Prostate gland (tissue), 2 donors: ENCODE results near the gene UROS.
A peak's percentile ranks its signal among the peaks of the same experiment; 100 is the strongest.

Experiments
- CTCF ChIP-seq, 4 experiments: fragments of 200-600 bp in 2 of 4; fragments of 450-650 bp in 2 of 4; sonication (generic) in 2 of 4; IDR thresholded peaks; 1 replicate in 3 of 4; 2 replicates in 1 of 4; pipeline ENCODE4 v1.5.1; 2016 to 2019; ENCODE audit warnings: antibody characterized with exemption in 4 of 4, mild to moderate bottlenecking in 2 of 4, moderate library complexity in 2 of 4
- POLR2AphosphoS5 ChIP-seq: sonication (generic); formaldehyde crosslinking; IDR thresholded peaks from one replicate; pipeline ENCODE4 v1.6.1; 2017; ENCODE audit warnings: antibody characterized with exemption

GRCh38 chr10:125822878-125823662 lies at the start of gene UROS, which contains the start of gene BCCIP:
- TF ChIP-seq CTCF (IDR thresholded peaks at IDR 0.05) (peak in 1 of 4 experiments; percentile 30), POLR2AphosphoS5 (peak; percentile 92)
